HG03354 (cell line): ENCODE measurements around the gene PRPH2.
"Not testable (repeated sequence)": the region's sequence is repeated elsewhere in the genome, so short reads cannot be mapped to it uniquely, and the experiment has no call there.

ENCODE experiments used
- ATAC-seq: cut with Tn5 transposase; IDR thresholded peaks from one replicate; pipeline ENCODE4 v1.9.1; 2021; ENCODE audit warnings: mild to moderate bottlenecking; ENCODE audit not compliant: unreplicated experiment, poor library complexity, severe bottlenecking

The PRPH2 gene

DNA sequence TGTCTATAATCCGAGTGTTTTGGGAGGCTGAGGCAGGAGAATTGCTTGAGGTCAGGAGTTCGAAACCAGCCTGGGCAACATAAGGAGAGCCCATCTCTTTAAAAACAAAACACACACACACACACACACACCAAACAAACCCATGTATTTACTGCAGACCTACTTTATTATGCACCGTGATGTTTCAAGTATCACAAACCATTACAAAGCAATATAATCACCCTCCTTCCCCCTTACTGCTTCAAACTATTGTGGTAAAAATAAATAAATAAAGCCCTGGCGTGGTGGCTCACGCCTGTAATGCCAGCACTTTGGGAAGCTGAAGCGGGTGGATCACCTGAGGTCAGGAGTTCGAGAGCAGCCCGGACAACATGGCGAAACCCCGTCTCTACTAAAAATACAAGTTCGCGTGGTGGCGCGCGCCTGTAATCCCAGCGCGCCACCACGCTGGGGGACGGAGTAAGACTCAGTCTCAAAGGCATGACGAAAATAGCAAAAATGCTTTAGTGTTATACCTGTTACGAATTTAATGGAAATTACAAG lies 22.0 kb upstream of the PRPH2 start:
- ATAC-seq = no peak

DNA sequence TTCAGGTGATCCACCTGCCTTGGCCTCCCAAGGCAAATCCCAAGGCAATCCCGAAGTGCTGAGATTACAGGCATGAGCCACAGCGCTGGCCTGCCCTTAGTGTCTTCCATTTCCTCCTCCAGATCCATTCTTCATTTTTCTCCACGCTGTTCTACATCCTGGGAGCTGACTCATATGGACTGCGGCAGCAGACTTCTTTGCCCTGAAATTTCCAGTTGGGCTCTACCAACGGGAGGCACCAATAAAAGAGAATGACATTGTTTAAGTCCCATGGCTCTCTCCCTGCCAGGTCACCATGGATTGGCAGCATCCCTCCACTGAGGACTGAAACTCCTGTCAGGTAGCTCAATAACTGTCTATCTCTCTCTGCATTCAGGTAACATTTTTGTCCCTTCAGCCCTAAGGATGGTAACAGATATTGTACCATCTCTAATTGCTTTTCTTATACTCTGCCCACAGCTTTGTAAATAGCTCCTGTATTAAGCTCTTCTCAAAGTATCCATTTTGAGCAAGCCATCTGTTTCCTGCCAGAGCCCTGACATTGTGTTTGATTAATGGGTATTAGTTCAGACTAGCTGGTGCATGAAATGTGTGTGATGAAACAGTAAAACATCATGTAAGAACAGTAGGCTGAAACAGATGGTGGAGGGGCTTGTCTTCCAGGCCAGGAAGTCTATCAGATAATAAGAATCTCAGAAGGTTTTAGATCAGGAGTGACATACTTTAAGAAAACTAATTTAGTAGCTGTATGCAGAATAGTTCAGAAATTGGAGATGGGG lies 19.9 kb upstream of the PRPH2 start:
- no peak for ATAC-seq

DNA sequence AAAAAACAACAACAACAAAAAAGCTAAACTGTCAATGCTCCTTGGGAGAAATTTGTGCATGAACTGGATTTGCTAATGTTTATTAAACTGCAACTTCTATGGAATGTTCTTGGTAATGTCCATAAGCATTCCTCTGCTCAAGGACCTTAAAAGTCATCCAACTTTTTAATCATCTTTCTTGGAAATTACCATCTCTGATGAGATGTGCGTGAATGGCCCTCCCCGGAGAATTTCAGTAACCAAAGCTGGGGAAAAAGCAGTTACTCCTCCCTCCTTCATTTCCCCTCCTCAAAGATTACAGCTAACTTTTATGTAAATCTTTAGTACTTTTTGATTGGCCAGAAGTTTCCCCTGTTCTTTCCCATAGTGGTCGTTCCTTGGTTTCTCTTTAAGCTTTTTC lies 18.3 kb upstream of the PRPH2 start:
- no peak for ATAC-seq

DNA sequence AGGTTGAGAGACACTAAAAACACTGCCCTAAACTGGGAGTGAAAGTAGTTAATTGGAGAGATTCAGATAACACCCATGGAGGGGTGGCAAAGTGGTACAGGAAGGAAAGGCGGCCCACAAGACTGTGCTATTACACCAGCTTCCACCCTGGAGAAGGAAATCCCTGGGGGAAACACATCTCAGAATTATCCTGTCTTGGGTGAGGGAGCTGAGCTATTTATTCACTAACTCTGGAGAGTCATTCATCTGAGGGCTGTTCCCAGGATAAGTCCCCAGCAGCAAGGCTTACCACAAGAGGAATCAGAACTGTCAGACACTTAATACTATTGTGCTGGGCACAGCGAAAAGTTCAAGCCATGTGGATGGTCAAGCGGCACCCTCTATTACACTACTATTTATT lies 13.6 kb upstream of the PRPH2 start:
- ATAC-seq = no peak

DNA sequence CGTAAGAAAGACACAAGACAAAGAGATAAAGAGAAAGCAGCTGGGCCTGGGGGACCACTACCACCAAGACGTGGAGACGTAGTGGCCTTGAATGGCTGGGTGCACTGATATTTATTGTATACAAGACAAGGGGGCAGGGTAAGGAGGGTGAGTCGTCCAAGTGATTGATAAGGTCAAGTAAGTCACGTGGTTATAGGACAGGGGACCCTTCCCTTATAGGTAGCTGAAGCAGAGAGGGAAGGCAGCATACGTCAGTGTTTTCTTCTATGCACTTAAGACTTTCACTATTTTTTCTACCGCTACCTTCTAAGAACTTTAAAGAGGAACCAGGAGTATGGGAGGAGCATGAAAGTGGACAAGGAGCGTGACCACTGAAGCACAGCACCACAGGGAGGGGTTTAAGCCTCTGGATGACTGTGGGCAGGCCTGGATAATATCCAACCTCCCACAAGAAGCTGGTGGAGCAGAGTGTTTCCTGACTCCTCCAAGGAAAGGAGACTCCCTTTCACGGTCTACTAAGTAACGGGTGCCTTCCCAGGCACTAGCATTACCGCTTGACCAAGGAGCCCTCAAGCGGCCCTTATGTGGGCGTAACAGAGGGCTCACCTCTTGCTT lies 11.6 kb upstream of the PRPH2 start:
- not testable (repeated sequence) for ATAC-seq

DNA sequence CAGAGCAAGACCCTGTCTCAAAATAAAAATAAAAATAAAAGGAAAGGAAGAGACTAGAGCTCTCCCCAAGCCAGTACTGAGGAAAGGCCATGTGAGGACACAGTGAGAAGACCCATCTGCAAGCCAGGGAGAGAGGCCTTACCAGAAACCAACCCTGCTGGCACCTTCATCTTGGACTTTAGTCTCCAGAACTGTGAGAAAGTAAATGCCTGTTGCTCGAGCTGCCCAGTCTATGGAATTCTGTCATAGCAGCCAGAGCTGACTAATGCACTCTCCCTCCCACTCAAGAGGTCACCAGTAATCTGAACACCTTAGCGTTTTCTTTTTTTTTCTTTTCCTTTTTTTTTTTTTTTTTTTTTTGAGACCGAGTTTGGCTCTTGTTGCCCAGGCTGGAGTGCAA lies 7.3 kb upstream of the PRPH2 start:
- no peak for ATAC-seq

DNA sequence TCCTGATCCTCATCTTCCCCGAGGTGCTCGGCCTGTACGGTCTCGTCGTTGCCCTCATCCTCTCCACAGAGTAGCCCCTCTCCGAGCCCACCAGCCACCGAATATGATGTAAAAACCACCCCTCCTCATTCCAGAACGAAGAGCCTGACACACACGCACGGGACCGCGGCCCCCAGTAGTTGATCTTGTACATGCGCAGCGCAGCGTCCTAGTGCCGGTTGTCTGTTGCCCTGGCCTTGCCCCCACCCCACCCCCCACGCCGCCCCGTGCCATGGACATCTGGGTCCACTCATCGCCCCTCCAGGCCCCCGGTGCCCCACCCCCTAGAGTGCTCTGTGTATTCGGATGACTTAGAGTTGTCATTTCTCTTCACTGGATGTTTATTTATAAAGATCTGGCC lies 5.2 kb upstream of the PRPH2 start:
- ATAC-seq = no peak

DNA sequence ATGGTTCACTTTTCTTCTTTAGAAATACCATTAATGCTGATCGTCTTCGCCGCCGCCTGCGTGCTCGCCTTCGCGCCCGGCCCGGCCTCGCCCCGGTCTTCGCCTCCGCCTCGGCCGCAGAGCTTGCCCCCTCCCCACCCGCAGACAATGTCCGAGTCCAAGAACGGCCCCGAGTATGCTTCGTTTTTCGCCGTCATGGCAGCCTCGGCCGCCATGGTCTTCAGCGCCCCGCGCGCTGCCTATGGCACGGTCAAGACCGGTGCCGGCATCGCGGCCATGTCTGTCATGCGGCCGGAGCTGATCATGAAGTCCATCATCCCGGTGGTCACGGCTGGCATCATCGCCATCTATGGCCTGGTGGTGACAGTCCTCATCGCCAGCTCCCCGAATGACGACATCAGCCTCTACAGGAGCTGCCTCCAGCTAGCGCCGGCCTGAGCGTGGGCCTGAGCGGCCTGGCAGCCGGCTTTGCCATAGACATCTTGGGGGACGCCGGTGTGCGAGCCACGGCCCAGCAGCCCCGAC lies 4.8 kb upstream of the PRPH2 start:
- ATAC-seq = no peak

DNA sequence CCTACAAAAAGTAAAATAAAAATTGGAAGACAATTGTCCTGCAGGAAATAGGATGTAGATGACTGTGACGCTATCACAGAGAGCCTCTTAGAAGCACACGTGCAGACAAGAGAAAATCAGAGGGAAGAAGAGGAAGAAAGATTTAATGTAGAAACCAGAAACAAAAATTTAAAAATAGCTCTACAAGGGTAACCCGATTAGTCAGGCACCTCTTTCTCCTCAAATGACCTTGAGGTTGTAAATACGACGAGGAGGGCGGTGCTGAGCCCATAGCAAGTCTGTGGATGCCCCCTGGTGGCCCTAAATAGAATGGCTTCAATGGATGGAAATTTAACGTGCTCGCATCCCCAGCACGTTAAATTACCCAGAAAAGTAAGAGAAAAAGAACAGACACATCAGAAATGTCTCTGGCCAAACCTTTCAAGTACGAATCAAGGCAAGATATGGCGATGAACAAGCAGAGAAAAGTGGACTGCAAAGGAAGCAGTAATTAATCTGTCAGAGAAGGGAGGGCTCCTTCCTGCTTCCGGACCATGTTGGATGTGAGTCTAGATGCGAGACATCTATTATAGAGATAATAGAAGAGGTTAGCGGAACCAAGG lies 4.2 kb upstream of the PRPH2 start:
- peak; percentile 83 for ATAC-seq

DNA sequence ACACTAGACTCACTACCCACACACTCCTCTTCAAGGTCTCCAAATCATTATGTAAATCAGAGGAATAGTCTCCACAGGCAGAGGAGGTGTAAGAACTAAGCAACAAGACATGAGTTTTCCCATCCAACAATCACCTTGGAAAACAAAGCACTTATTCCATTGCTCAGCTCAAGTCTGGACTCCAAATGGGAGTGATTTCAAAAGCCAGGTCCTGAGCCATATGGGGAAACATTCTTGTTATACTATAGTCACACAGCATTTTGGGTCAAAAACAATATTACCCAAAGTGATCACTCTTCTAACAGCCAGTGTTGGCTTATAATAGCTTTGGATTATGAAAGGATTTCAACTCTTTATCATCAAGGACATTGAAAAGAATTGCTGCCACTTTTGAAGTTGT lies 3.6 kb upstream of the PRPH2 start:
- no peak for ATAC-seq

DNA sequence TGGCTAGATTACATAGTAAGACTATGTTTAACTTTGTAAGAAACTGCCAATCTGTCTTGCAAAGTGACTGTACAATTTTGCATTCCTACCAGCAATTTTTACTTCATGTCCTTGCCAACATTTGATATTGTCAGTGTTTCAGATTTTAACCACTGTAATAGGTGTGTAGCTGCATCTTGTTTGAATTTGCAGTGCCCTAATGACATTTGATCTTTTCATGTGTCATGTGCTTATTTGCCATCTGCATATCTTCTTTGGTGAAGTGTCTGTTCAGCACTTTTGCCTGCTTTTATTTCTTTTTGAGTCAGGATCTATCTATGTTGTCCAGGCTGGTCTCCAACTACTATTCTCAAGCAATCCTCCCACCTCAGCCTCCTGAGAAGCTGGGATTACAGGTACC lies 2.4 kb upstream of the PRPH2 start:
- ATAC-seq = no peak

DNA sequence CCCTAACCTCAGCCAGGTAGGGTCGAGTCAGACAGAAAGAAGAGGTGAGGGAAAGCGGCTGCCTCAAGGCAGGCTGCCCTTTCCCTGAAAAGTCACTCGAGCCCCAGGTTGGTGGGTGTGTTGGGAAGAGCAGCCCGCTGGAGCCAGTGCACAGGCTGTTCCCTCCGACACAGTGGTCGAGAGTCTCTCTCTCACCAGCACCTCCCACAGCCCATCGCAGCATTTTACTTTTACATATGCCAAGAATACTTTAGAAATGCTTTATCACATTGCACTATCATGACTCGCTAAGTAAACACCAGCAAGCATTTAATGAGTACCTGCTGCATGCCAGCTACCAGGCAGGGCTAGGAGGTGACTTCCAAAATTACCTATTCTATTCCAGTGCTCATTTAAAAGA lies 1.7 kb downstream of the PRPH2 start:
- no peak for ATAC-seq

DNA sequence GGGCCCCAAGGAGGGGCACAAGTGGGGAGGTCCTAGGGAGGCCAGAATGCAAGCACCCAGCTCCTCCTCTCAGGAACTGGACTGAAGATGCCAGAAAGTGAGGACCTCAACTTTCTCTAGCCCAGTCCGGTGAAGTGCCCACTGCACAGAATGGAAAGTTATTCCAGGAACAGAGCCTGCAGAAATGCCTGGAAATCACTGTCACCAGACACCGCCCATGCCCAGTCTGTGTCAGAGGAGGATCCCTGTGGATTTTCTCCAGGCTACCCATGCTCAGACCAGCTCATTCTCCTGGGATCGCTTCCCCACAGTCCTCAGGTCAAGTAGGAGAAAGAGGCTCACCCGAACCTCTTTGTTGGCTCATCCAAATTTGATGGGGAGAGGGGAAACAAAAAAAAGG lies 6.5 kb downstream of the PRPH2 start:
- no peak for ATAC-seq

DNA sequence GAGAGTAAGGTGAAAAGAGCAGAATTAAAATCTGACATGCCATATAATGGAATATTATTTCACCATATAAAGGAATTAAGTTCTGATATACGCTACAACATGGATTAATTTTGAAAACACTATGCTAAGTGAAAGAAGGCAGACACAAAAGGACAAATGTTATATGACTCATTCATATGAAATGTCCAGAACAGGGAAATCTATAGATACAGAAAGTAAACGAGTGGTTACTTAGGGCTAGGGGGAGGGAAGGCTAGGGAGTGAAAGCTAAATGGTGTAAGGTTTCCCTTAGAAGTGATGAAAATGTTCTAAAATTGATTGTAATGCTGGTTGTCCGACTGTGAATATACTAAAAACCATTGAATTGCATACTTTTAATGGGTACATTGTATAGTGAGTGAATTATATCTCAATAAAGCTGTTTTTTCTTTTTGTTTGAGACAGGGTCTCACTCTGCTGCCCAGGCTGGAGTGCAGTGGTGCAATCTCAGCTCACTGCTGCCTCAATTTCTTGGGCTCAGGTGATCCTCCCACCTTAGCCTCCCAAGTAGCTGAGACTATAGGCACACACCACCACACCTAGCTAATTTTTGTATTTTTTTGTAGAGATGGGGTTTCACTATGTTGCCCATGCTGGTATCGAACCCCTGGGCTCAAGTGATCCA lies 8.2 kb downstream of the PRPH2 start:
- ATAC-seq = no peak

DNA sequence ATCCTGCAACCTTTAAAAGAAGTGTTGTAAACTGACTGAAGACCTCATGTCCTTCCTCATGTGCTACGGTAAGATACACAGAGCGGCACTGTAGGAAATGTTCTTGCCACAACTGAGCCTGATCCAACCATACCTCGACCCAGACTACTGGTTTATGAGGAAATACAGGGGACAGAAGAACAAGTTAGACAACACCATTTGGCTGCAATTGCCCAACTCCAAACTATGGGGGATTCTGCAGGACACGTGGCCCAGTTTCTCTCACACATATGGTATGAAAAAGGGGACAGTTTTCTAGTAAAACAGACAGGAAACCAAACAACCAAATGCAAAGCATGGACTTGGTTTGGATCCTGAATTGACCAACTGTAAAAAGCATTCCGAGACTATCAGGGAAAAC lies 10.5 kb downstream of the PRPH2 start:
- ATAC-seq = no peak

DNA sequence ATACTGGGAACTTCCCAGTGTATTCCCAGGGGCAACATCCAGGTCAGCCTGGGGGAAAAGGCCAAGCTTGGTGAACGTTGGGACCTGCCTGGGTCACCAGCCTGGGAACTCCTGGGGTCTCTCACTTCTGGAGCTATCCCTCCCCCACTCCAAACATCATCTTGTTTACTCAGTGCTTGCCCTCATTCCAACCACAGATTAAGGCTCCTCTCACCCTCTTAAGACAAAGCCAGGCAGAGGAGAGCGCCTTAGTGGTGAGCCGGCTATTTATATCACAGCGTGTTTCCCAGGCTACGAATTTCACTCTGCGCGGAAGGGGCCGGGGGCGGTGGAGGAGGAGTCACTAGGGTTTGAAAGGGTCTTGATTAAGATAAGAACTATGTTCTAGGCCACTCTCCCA lies 12.1 kb downstream of the PRPH2 start:
- no peak for ATAC-seq

DNA sequence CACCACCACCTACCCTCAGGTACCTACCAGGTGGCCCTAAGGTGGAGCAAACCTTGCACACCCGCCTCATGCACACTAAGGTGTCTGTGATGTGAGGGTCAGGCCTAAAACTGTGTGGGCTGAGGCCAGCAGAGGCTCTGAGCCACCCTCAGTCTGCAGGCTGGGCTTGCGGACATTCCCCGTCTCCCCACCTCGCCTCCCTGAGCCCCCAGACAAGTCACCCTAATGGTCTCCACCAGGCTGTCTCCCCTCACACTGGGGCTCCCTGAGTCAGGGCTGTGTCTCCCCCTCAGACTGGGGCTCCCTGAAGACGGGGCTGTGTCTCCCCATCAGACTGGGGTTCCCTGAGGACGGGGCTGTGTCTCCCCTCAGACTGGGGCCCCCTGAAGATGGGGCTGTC lies 12.5 kb downstream of the PRPH2 start:
- ATAC-seq = no peak

DNA sequence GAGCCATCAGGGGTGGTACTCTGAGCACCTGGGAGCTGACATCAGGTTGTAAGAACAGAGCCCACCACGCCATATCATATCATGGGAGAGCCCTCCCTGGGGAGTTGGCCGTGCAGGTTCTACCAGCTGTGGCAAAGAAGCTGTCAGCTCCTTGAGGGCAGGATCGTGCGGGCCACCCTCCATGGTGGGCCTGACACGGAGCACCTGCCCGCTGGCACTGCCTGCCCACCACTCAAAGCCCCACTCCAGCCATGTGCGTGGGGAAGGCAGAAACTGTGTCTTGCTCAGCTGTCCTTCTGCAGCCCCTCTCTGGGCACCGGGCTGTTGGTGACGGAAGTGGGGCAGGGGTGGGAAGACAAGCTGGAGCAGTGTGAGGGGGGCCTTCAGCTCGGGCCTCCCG lies 14.3 kb downstream of the PRPH2 start:
- ATAC-seq = no peak

DNA sequence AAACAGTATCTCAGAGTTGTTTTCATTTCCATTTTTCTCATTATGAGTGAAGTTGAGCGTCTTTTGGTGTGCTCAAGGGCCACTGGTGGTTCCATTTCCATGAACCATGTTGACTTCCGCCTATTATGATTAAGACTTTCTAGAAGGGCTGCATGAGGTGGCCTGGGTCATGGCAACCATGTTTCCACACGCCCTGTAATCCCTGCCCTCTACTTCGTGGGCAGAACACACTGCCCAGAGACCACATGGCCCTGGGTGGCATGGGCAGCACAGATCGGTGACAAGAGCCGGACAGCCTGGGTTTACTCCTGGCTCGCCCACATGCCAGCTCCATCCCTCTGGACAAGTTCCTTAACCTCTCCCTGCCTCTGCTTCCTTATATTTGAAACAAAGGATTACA lies 14.8 kb downstream of the PRPH2 start:
- no peak for ATAC-seq

DNA sequence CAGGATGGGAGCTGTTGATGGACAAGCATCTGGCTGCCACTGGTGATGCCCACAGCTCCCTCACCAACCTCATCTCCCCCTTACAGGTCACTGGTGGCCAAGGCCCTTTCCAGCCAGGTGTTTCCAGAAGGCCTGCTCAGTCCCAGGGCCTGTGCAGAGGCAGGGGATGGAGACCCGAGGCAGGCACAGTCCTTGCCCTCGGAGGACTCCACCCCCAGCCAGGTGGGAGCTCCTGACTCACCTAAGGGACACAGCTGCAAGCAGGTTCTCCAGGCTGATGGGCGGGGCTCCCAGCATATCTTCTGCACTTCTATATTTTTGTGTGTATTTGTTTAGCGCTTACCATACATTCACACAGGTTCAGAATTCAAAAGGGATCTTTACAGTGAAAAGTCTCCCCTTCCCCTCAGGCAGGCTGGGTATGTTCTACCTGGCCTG lies 17.4 kb downstream of the PRPH2 start:
- ATAC-seq = no peak
